HCT116 (cell line): ENCODE results near the gene ARID5B. TPM values are rescaled to one million over a fixed set of nuclear protein-coding genes. Genes with fewer than 3 reads are reported as not detected.

Experiments used
- ATAC-seq: fragments of 200-7000 bp; cut with Tn5 transposase; 2 replicates; pipeline ENCODE4 v1.9.1; 2020; ENCODE audit warnings: mild to moderate bottlenecking, moderate library complexity
- BruUV-seq: library from RNA; stranded (reverse); fragments of 400-500 nt; replicated peaks from 2 replicates; lab custom pipeline; 2021; lab: Mats Ljungman, UMichigan
- CTCF ChIA-PET: fragments of 300-600 bp; sonication (Branson Sonifier 250); formaldehyde crosslinking; loops from one replicate; lab custom pipeline; 2021; ENCODE audit warnings: antibody characterized with exemption; lab: Charles Lee
- POLR2A ChIA-PET: fragments of 300-600, 350-600 bp; sonication (Branson Sonifier 250); formaldehyde crosslinking; loops from one replicate; lab custom pipeline; 2021; ENCODE audit warnings: antibody characterized with exemption; lab: Charles Lee
- RAD21 ChIA-PET, 2 experiments: fragments of 300-600 bp; sonication (Branson Sonifier 250); formaldehyde crosslinking; loops; one replicate each; lab custom pipeline; 2023; ENCODE audit warnings: low total read pairs in 2 of 2; ENCODE audit not compliant: uncharacterized antibody in 2 of 2, unreplicated experiment in 2 of 2, low non-redundant PET in 1 of 2; lab: Charles Lee
- DNase-seq: peaks from one replicate; pipeline ENCODE4 v3.0.0-alpha.2; 2010; ENCODE audit warnings: low read depth, low spot score
- H2AFZ ChIP-seq: fragments of 200-600 bp; shearing (Covaris generic), sonication (generic); 2 replicates; pipeline ENCODE4 v1.6.1; 2017; ENCODE audit warnings: low read depth, mixed run types, mixed read lengths, antibody characterized with exemption, low read length; ENCODE audit not compliant: poor library complexity, severe bottlenecking
- H3K27ac ChIP-seq: 2 replicates; pipeline ENCODE4 v1.5.1; 2012; ENCODE audit warnings: low read depth, low read length
- H3K27me3 ChIP-seq: fragments of 200-600 bp; sonication (generic); 2 replicates; pipeline ENCODE4 v1.6.1; 2016; ENCODE audit warnings: mixed run types, low read length, mixed read lengths; ENCODE audit not compliant: insufficient read depth
- H3K36me3 ChIP-seq, 2 experiments: fragments of 200-500 bp in 1 of 2; fragments of 200-600 bp in 1 of 2; sonication (Bioruptor generic) in 1 of 2; sonication (generic) in 1 of 2; 2 replicates each; pipeline versions ENCODE4 v1.5.1 to v1.6.1; 2014 to 2016; ENCODE audit warnings: low read length in 2 of 2, inconsistent platforms in 1 of 2, mixed read lengths in 1 of 2, mixed run types in 1 of 2; ENCODE audit not compliant: insufficient read depth in 2 of 2, control insufficient read depth in 1 of 2
- H3K4me1 ChIP-seq, 2 experiments: fragments of 200-600 bp in 1 of 2; sonication (generic) in 1 of 2; 2 replicates each; pipeline versions ENCODE4 v1.5.1 to v1.6.1; 2012 to 2017; ENCODE audit warnings: low read length in 2 of 2, inconsistent platforms in 1 of 2, mild to moderate bottlenecking in 1 of 2, mixed read lengths in 1 of 2, mixed run types in 1 of 2, moderate library complexity in 1 of 2; ENCODE audit not compliant: insufficient read depth in 2 of 2, control insufficient read depth in 1 of 2
- H3K4me2 ChIP-seq: fragments of 200-600 bp; sonication (generic); 2 replicates; pipeline ENCODE4 v1.6.1; 2017; ENCODE audit warnings: mixed run types, low read length, mixed read lengths
- H3K4me3 ChIP-seq, 2 experiments: fragments of 200-600 bp in 1 of 2; sonication (generic) in 1 of 2; replicated peaks in 1 of 2; 2 replicates each; pipeline ENCODE4 v1.5.1; 2011 to 2016; ENCODE audit warnings: low read length in 2 of 2, control low read depth in 1 of 2, low read depth in 1 of 2, mild to moderate bottlenecking in 1 of 2, mixed read lengths in 1 of 2, mixed run types in 1 of 2
- H3K79me2 ChIP-seq: fragments of 200-600 bp; sonication (generic); 2 replicates; pipeline ENCODE4 v1.6.1; 2017; ENCODE audit warnings: mild to moderate bottlenecking, mixed run types, low read length, moderate library complexity, mixed read lengths; ENCODE audit not compliant: insufficient read depth
- H3K9ac ChIP-seq: fragments of 200-600 bp; sonication (generic); 2 replicates; pipeline ENCODE4 v1.6.1; 2016; ENCODE audit warnings: low read length, mixed read lengths
- H3K9me2 ChIP-seq: fragments of 200-600 bp; sonication (generic), shearing (Covaris generic); 2 replicates; pipeline ENCODE4 v1.6.1; 2017; ENCODE audit warnings: mixed run types, mild to moderate bottlenecking, moderate library complexity; ENCODE audit not compliant: insufficient read depth
- H3K9me3 ChIP-seq, 2 experiments: fragments of 200-500 bp in 1 of 2; fragments of 200-600 bp in 1 of 2; sonication (Bioruptor generic) in 1 of 2; sonication (generic) in 1 of 2; 2 replicates each; pipeline ENCODE4 v1.6.1; 2014 to 2017; ENCODE audit warnings: low read length in 2 of 2, mixed read lengths in 2 of 2, inconsistent platforms in 1 of 2, low read depth in 1 of 2, mild to moderate bottlenecking in 1 of 2, mixed run types in 1 of 2, moderate library complexity in 1 of 2; ENCODE audit not compliant: control insufficient read depth in 1 of 2, insufficient read depth in 1 of 2
- H4K20me1 ChIP-seq: fragments of 200-600 bp; sonication (generic), shearing (Covaris generic); 2 replicates; pipeline ENCODE4 v1.6.1; 2017; ENCODE audit warnings: mixed run types, mild to moderate bottlenecking, moderate library complexity; ENCODE audit not compliant: insufficient read depth
- ATF3 ChIP-seq: IDR thresholded peaks from 2 replicates; pipeline ENCODE4 v1.6.1; 2012
- EGR1 ChIP-seq: IDR thresholded peaks from 2 replicates; pipeline ENCODE4 v1.6.1; 2012; ENCODE audit warnings: low read depth
- EZH2 ChIP-seq: fragments of 200-600 bp; sonication (generic); IDR thresholded peaks from 2 replicates; pipeline ENCODE4 v1.6.1; 2017; ENCODE audit warnings: antibody characterized with exemption, mixed run types
- EZH2phosphoT487 ChIP-seq: fragments of 200-600 bp; IDR thresholded peaks from 2 replicates; pipeline ENCODE4 v1.6.1; 2018; ENCODE audit warnings: antibody characterized with exemption, borderline replicate concordance
- FOSL1 ChIP-seq: IDR thresholded peaks from 2 replicates; pipeline ENCODE4 v1.6.1; 2012; ENCODE audit warnings: low read depth
- MAX ChIP-seq: IDR thresholded peaks from 2 replicates; pipeline ENCODE4 v1.6.1; 2012
- RAD21 ChIP-seq: IDR thresholded peaks from 2 replicates; pipeline ENCODE4 v1.6.1; 2012; ENCODE audit warnings: low read depth, mild to moderate bottlenecking
- SP1 ChIP-seq: IDR thresholded peaks from 2 replicates; pipeline ENCODE4 v1.6.1; 2012; ENCODE audit warnings: low read depth
- ZFX ChIP-seq: fragments of 450-650 bp; IDR thresholded peaks from 2 replicates; pipeline ENCODE4 v1.6.1; 2017
- ZNF274 ChIP-seq: fragments of 200-500 bp; sonication (Bioruptor generic); IDR thresholded peaks from 2 replicates; pipeline ENCODE4 v1.6.1; 2014; ENCODE audit warnings: mild to moderate bottlenecking, low read depth, low read length, inconsistent platforms
- intact Hi-C: fragments of 100-400 bp; cut with micrococcal nuclease; formaldehyde crosslinking; loops from 2 replicates; pipeline ENCODE4 v1.10.0; 2022
- total RNA-seq: library from RNA; stranded (reverse); gene quantifications from one replicate; pipeline ENCODE4 v1.2.1, GENCODE V29; 2021; ENCODE audit not compliant: unreplicated experiment

The ARID5B gene
- total RNA-seq, 1 experiment from 2014 or later, result 4.7 TPM

GRCh38 chr10:62115842-62116241, 214.3 kb downstream of the ARID5B start:
- Histone ChIP-seq H3K27ac (no peak overlapping the region), H3K36me3 (no peaks in the 10 kb centered on the region), H3K9me2 (no peaks in the 10 kb centered on the region), H3K27me3 (no peaks in the 10 kb centered on the region), H3K9me3 (no peaks in the 10 kb centered on the region), H3K9ac (no peak overlapping the region), H3K4me1 (peaks cover 5% of the 10 kb centered on the region in 2 experiments; a peak in 2 of 4 replicates), H2AFZ (no peak overlapping the region), H4K20me1 (no peaks in the 10 kb centered on the region), H3K4me2 (no peak overlapping the region), H3K79me2 (no peaks in the 10 kb centered on the region), H3K4me3 (no peak overlapping the region)
- RAD21 ChIA-PET, result no interaction called here
- BruUV-seq, result no TSS peak
- no peak for ATAC-seq
- POLR2A ChIA-PET, result interaction anchor here (1.6 kb wide), 1 partner anchor 8 kb away, joined by 5 read pairs; no protein-coding TSS in a partner anchor
- intact Hi-C loops, result no loop called here
- CTCF ChIA-PET, result no interaction called here
- DNase-seq, result no peak
- TF ChIP-seq EGR1 (no peak), ATF3 (no peak), SP1 (no peak), ZNF274 (no peak), MAX (no peak), EZH2 (no peak), ZFX (no peak)

- no peak overlapping the region for H3K27ac ChIP-seq
- H3K4me1 ChIP-seq, result peaks cover 5% of the 10 kb centered on the region in 2 experiments; a peak in 2 of 4 replicates
- H3K36me3 ChIP-seq, result no peaks in the 10 kb centered on the region
- no peak overlapping the region for H3K9ac ChIP-seq
- CTCF ChIA-PET, result no interaction called here
- H3K9me3 ChIP-seq, result no peaks in the 10 kb centered on the region
- ATAC-seq, result no peak
- H4K20me1 ChIP-seq, result no peaks in the 10 kb centered on the region
- no peaks in the 10 kb centered on the region for H3K27me3 ChIP-seq
- BruUV-seq, result no TSS peak
- H3K4me3 ChIP-seq, result no peak overlapping the region
- H3K9me2 ChIP-seq, result no peaks in the 10 kb centered on the region
- no peak overlapping the region for H3K4me2 ChIP-seq
- POLR2A ChIA-PET, result interaction anchor here (1.6 kb wide), 1 partner anchor 9 kb away, joined by 5 read pairs; no protein-coding TSS in a partner anchor
- intact Hi-C loops, result no loop called here
- RAD21 ChIA-PET, result no interaction called here
- DNase-seq, result no peak
- TF ChIP-seq RAD21, result no peak
- no peak for TF ChIP-seq EZH2phosphoT487
- TF ChIP-seq ZFX, result no peak
- no peak for TF ChIP-seq FOSL1
- no peaks in the 10 kb centered on the region for H3K79me2 ChIP-seq
- no peak overlapping the region for H2AFZ ChIP-seq
These were observed 215.4 kb downstream of the ARID5B start for GRCh38 chr10:62116896-62117295.
